ENCODE data around the gene TESK1. TPM values are rescaled to one million over a fixed set of nuclear protein-coding genes. Genes with fewer than 3 reads are reported as not detected.

TESK1 gene
- total and polyA plus RNA-seq, 2 experiments from 2014 or later: 6.8 to 10.7 TPM

DNA sequence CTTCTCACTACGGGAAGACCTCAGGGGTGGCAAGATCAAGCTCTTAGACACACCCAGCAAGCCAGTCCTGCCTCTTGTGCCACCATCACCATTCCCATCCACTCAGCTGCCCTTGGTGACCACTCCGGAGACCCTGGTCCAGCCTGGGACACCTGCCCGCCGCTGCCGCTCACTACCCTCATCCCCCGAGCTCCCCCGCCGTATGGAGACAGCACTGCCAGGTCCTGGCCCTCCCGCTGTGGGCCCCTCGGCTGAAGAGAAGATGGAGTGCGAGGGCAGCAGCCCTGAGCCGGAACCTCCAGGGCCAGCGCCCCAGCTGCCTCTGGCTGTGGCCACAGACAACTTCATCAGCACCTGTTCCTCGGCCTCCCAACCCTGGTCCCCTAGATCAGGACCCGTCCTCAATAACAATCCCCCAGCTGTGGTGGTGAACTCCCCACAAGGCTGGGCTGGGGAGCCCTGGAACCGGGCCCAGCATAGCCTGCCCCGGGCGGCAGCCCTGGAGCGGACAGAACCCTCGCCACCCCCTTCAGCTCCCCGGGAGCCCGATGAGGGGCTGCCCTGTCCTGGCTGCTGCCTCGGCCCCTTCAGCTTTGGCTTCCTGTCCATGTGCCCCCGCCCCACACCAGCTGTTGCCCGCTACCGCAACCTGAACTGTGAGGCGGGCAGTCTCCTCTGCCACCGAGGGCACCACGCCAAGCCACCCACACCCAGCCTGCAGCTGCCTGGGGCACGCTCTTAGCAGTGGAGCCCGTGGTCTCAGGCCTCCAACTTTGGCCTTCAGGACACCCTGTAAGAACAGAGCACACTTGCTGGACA, 4.1 kb downstream of the TESK1 start:
- no peak overlapping the region for H3K27ac Mint-ChIP-seq
- no peak for DNase-seq (ENCODE audit: low spot score)
- Histone ChIP-seq H3K27ac (ENCODE audit: low read depth) (no peak overlapping the region), H3F3A (replicated peaks; ENCODE audit: low read depth) (peaks cover 7% of the 10 kb centered on the region; the same call in 1 of the 2 replicates), H3K27me3 (ENCODE audit: insufficient read depth) (no peaks in the 10 kb centered on the region), H3K4me1 (ENCODE audit: insufficient read depth) (peaks cover 6% of the 10 kb centered on the region), H3K79me2 (replicated peaks; ENCODE audit: insufficient read depth) (peaks cover 4% of the 10 kb centered on the region; the same call in 1 of the 2 replicates), H3K4me2 (no peak overlapping the region), H3K9me2 (ENCODE audit: insufficient read depth) (no peaks in the 10 kb centered on the region), H3K4me3 (no peak overlapping the region), H3K36me3 (ENCODE audit: insufficient read depth) (no peaks in the 10 kb centered on the region), H4K20me1 (replicated peaks; ENCODE audit: insufficient read depth) (no peaks in the 10 kb centered on the region; the same call in none of the 2 replicates), H2AFZ (no peak overlapping the region)
- TF ChIP-seq ZNF114 (CRISPR knock-in tag; IDR thresholded peaks at IDR 0.05) (no peak), REST (IDR thresholded peaks at IDR 0.05; ENCODE audit: unreplicated experiment) (no peak), POLR2AphosphoS5 (IDR thresholded peaks at IDR 0.05; ENCODE audit: low read depth) (no peak), JUNB (IDR thresholded peaks at IDR 0.05; ENCODE audit: unreplicated experiment) (no peak), CREB1 (CRISPR knock-in tag; IDR thresholded peaks at IDR 0.05; ENCODE audit: low read depth) (no peak), EZH2phosphoT487 (IDR thresholded peaks at IDR 0.05; ENCODE audit: unreplicated experiment) (no peak), ZNF331 (CRISPR knock-in tag; IDR thresholded peaks at IDR 0.05; ENCODE audit: low read depth) (no peak), ETS1 (IDR thresholded peaks at IDR 0.05) (no peak), NANOG (IDR thresholded peaks at IDR 0.05; ENCODE audit: borderline replicate concordance) (no peak), EZH2 (IDR thresholded peaks at IDR 0.05; ENCODE audit: low read depth, unreplicated experiment) (no peak), STAT1 (IDR thresholded peaks at IDR 0.05; ENCODE audit: unreplicated experiment) (no peak)
- TF ChIP-seq, protein P1, sequence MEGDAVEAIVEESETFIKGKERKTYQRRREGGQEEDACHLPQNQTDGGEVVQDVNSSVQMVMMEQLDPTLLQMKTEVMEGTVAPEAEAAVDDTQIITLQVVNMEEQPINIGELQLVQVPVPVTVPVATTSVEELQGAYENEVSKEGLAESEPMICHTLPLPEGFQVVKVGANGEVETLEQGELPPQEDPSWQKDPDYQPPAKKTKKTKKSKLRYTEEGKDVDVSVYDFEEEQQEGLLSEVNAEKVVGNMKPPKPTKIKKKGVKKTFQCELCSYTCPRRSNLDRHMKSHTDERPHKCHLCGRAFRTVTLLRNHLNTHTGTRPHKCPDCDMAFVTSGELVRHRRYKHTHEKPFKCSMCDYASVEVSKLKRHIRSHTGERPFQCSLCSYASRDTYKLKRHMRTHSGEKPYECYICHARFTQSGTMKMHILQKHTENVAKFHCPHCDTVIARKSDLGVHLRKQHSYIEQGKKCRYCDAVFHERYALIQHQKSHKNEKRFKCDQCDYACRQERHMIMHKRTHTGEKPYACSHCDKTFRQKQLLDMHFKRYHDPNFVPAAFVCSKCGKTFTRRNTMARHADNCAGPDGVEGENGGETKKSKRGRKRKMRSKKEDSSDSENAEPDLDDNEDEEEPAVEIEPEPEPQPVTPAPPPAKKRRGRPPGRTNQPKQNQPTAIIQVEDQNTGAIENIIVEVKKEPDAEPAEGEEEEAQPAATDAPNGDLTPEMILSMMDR (conservative IDR thresholded peaks at IDR 0.05; ENCODE audit: low read depth in 2 of 2): no peak
- TF ChIP-seq, protein P2, sequence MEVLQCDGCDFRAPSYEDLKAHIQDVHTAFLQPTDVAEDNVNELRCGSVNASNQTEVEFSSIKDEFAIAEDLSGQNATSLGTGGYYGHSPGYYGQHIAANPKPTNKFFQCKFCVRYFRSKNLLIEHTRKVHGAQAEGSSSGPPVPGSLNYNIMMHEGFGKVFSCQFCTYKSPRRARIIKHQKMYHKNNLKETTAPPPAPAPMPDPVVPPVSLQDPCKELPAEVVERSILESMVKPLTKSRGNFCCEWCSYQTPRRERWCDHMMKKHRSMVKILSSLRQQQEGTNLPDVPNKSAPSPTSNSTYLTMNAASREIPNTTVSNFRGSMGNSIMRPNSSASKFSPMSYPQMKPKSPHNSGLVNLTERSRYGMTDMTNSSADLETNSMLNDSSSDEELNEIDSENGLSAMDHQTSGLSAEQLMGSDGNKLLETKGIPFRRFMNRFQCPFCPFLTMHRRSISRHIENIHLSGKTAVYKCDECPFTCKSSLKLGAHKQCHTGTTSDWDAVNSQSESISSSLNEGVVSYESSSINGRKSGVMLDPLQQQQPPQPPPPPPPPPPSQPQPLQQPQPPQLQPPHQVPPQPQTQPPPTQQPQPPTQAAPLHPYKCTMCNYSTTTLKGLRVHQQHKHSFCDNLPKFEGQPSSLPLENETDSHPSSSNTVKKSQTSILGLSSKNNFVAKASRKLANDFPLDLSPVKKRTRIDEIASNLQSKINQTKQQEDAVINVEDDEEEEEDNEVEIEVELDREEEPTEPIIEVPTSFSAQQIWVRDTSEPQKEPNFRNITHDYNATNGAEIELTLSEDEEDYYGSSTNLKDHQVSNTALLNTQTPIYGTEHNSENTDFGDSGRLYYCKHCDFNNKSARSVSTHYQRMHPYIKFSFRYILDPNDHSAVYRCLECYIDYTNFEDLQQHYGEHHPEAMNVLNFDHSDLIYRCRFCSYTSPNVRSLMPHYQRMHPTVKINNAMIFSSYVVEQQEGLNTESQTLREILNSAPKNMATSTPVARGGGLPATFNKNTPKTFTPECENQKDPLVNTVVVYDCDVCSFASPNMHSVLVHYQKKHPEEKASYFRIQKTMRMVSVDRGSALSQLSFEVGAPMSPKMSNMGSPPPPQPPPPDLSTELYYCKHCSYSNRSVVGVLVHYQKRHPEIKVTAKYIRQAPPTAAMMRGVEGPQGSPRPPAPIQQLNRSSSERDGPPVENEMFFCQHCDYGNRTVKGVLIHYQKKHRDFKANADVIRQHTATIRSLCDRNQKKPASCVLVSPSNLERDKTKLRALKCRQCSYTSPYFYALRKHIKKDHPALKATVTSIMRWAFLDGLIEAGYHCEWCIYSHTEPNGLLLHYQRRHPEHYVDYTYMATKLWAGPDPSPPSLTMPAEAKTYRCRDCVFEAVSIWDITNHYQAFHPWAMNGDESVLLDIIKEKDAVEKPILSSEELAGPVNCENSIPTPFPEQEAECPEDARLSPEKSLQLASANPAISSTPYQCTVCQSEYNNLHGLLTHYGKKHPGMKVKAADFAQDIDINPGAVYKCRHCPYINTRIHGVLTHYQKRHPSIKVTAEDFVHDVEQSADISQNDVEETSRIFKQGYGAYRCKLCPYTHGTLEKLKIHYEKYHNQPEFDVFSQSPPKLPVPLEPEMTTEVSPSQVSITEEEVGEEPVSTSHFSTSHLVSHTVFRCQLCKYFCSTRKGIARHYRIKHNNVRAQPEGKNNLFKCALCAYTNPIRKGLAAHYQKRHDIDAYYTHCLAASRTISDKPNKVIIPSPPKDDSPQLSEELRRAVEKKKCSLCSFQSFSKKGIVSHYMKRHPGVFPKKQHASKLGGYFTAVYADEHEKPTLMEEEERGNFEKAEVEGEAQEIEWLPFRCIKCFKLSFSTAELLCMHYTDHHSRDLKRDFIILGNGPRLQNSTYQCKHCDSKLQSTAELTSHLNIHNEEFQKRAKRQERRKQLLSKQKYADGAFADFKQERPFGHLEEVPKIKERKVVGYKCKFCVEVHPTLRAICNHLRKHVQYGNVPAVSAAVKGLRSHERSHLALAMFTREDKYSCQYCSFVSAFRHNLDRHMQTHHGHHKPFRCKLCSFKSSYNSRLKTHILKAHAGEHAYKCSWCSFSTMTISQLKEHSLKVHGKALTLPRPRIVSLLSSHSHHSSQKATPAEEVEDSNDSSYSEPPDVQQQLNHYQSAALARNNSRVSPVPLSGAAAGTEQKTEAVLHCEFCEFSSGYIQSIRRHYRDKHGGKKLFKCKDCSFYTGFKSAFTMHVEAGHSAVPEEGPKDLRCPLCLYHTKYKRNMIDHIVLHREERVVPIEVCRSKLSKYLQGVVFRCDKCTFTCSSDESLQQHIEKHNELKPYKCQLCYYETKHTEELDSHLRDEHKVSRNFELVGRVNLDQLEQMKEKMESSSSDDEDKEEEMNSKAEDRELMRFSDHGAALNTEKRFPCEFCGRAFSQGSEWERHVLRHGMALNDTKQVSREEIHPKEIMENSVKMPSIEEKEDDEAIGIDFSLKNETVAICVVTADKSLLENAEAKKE (CRISPR knock-in tag; IDR thresholded peaks at IDR 0.05): no peak
- peaks cover 2% of the 10 kb centered on the region for H3K27me3 Mint-ChIP-seq (ENCODE audit: insufficient read depth, low read depth, poor library complexity)
- no peak for ATAC-seq
- no peak overlapping the region for H3K4me3 Mint-ChIP-seq
- H3K9me3 Mint-ChIP-seq: no peaks in the 10 kb centered on the region
- H3K4me1 Mint-ChIP-seq: no peaks in the 10 kb centered on the region; the same call in 2 of the 3 replicates
- peaks cover 10% of the 10 kb centered on the region for H3K36me3 Mint-ChIP-seq (ENCODE audit: low read depth)
